ENCODE data around the gene CCDC97.
A peak's percentile ranks its signal among the peaks of the same experiment; 100 is the strongest.

The CCDC97 gene

DNA sequence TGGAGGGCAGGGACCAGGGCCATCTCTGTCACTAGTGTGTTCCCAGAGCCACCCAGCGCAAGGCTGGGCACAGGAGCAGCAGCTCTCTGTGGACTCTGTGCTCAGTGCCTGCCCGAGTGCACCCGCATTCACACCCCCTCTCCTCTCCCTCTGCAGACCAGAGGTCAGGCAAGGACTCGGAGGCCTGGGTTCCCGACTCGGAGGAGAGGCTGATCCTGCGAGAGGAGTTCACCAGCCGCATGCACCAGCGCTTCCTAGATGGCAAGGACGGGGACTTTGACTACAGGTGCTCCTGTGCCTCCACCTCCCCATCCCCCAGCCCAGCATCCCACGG, 10.2 kb downstream of the CCDC97 start:
- DNase-seq (ENCODE audit: low spot score) = no peak

- no peak for DNase-seq (ENCODE audit: low spot score)
Measured at GRCh38 chr19:41320568-41320967, 10.6 kb downstream of the CCDC97 start.

DNA sequence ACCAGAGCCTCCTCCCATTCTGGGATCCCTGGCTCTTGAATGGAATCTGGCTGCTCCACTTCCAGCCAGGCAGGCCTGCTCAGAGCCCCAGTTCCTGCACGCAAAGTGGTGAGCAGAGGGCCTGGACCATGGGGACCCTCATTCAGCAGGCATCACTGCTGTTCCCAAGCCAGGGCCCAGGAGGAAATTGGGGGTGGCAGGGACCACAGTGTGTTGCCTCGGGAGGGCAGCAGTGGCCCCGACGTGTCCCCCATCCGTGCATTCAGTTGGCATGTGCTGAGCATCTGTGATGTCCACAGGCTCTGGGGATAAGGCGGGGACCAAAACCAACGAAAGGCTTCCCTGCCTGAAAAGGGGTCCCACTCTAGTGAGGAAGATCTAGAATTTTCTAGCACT, 11.2 kb downstream of the CCDC97 start:
- DNase-seq (ENCODE audit: low spot score) = no peak

GRCh38 chr19:41321600-41322270, 11.8 kb downstream of the CCDC97 start:
- no peak for DNase-seq (ENCODE audit: low spot score)

DNA sequence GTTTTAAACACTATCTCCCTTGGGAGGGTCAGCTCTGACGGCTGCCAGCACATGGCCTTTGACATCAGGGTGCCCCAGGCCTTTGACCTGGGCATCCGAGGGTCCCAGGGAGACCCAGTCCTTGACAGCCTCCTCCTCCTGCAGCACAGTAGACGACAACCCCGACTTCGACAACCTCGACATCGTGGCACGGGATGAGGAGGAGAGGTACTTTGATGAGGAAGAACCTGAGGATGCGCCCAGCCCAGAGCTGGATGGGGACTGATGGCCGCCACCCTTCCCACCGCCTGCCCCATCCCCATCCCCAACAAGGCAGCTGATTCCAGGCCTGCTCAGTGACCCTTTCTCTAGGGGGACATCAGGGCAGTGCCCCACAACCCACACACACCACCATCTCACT, 12.5 kb downstream of the CCDC97 start:
- DNase-seq (ENCODE audit: low spot score) = no peak

- DNase-seq (ENCODE audit: low spot score) = no peak
Measured at GRCh38 chr19:41323023-41323422, 13.1 kb downstream of the CCDC97 start.

DNA sequence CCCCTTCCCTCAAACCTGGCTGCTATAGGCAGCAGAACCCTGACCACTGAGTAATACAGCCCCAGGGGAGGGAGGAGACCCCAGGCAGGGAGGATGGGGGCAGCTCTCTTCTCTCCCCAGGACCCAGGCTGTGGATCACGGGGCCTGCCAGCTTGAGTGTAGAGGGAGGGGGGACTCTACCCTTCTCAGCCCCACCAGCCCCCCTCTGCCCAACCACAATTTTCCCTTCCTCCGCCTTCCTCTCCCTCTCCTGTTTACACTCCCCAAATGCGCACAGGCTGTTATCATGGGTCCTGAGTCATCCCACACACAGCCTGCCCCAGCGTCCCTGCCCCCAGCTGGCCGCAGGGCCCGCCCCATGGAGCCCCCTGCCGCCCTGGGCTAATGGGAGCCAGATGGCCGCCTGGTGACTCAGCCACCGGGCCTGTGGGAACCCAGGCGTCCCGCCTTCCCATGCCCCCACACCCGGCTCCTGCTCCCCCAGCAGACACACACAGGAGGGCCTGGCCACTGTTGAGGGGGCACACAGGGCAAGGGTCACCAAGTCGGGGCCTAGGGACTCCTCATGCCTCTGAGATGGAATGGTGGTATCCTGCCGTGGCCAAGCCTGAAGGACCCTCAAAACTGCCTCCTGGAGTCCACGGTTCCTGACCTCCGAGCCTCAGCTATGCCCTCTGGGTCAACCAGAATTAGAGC, 13.6 kb downstream of the CCDC97 start:
- DNase-seq (ENCODE audit: low spot score) = no peak

DNA sequence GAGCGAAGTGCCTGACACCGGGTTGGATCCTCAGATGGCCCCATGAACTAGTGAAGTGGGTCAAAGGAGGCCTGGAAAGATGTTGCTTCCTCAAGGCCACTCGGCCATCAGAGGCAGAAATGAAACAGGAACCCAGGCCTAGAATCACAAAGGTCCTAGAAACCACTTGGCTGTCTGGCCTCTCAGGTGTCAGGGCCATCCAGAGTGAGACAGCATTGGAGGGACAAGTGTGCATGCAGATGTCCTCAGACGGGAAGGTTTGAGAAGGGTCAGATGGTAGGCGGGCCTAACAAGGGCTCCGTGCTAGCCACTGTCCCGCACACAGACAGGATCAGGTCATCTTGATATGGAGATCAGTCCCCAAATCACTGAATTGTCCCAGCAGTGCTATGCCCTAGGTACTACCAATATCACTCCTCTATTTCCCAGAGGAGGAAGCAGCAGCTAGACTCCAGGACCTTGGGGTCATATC, 14.3 kb downstream of the CCDC97 start:
- DNase-seq (ENCODE audit: low spot score) = no peak

DNA sequence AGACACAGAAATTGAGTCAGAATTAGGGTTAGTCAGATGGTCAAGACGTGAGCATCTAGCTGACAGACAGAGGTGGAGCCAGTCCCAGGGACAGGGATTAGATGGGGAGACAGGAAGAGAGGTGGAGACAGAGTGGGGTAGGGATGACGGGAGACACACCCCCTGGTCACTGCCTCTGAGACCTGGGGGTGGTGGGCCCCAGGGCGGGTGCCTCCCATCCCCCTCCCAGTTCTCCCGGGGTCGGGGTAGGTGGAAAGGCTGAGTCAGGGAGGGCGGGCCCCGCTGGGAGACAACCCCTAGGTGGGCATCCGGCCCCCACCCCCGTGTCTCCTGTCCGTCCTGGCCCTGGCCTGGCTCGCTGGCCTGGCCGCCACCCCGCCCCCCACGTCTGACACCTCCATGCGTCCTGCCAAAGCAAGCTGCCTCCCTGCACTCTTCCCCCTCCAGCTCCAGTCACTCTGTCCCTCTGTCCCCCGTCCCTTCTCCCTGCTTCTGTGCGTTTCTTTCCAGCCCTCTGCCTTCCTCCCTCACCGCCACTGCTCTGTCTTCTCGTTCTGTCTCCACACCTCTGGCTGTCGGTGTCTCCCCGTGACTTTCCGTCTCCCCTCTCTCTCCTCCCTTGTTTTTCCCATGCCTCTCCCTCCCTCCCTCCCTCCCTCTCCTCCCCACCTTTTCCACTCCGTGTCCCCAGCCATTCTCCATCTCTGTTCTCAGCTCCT, 15.1 kb downstream of the CCDC97 start:
- no peak for DNase-seq (ENCODE audit: low spot score)

- DNase-seq (ENCODE audit: low spot score) = no peak
Measured at GRCh38 chr19:41325640-41325946, 15.6 kb downstream of the CCDC97 start.

DNA sequence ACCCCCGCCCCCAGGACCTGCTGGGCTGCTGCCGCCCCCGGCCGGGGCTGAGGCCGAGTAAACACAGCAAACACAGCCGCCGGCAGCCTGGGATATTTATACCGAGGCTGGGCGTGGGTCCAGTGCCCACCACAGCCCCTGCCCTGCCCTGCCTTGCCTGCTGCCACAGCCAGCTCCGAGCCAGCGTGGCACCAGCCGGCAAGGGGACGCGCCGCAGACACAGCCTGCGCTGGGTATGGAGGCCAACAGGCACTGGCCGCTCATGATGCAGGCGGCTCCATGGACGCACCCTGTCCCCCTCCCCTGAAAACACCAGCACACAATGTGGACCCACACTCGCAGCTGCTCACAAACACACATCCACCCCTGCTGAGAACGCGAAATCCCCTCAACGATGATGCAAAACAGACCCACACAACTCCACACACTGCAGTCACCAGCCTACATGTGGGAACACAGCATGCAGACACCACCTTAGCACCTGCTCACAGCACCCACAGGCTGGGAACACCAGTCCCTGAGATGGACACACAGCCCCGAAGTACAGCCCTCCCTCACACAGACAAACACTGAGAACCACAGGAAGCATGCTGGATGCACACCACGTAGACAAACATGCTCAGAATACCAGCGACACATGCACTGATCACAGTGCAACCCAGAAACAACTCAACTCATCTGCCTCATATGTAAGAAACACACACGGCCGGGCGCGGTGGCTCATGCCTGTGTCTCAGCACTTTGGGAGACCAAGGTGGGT, 16.2 kb downstream of the CCDC97 start:
- no peak for DNase-seq (ENCODE audit: low spot score)

DNA sequence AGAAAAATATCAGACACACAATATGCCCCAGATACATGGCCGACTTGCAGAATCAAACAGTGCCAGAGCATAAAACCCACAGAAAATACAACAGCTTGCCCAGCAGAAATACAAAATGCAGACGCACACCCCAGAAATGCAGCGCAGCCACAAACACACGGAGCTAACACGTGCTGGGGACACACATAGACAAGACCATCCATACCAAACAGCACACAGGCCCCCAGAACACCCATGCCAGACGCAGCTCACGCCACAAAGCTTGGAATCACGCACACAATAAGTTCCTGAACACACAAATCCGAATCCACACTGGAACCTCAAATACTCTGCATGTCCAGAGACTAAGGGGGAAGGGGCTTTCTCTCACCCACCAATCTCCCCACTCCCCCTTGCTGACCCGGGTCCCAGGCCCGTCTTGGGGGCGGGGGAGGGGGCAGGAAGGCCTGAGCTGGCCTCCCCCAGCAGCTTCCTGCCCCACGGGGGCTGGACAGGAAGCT, 17.2 kb downstream of the CCDC97 start:
- DNase-seq (ENCODE audit: low spot score) = no peak

- DNase-seq (ENCODE audit: low spot score) = peak; percentile 50
Measured at GRCh38 chr19:41327576-41328156, 17.7 kb downstream of the CCDC97 start.

DNA sequence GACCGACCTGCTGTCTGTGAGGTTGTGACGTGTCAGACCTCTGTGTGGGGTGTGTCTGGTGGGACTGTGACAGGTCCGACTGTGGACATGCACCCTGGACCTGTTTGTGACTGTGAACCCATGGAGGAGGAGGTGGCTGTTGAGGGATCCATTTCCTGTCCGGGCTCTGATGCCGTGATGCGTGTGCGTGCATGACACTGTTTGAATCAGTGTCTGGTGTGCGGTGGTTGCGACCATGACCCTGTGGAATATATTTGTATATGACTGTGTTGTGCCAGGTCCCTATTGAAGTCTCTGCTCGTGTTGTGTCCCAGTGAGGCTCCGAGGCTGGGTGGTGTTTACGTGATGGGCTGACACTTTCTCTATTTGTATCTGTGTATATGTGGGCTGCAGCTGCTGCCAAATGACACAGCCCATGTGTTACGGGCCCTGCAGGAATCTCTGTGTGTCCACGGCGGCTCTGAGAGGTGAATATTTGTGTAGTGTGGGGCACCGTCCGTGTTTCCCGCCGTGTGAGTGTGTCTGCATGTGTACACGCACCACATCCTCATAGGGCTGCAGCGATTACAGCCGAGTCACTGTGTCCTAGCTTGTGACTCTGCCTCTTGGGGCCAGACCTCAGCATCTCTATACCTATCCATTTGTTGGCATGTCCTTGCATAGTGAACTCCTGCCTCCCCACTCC, 18.3 kb downstream of the CCDC97 start:
- DNase-seq (ENCODE audit: low spot score) = no peak

DNA sequence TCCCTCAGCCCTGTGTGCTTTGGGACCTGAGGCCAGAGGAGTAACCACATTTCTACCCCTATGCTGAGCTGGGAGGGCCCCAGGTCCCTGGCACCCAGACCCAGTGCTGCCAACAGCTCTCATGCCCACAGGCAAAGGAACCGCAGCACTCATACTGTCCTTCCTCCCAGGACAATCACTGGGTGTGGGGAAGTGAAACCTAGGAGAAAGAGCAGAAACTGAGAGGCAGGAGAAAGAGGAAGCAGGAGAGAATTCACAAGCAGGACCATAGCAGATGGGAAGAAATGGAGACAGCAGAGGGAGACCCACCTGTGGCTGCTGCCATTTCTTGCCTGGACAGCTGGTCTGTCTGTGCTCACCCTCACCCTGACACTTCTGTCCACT, 18.9 kb downstream of the CCDC97 start:
- no peak for DNase-seq (ENCODE audit: low spot score)

- no peak for DNase-seq (ENCODE audit: low spot score)
Measured at GRCh38 chr19:41330481-41330880, 20.5 kb downstream of the CCDC97 start.

DNA sequence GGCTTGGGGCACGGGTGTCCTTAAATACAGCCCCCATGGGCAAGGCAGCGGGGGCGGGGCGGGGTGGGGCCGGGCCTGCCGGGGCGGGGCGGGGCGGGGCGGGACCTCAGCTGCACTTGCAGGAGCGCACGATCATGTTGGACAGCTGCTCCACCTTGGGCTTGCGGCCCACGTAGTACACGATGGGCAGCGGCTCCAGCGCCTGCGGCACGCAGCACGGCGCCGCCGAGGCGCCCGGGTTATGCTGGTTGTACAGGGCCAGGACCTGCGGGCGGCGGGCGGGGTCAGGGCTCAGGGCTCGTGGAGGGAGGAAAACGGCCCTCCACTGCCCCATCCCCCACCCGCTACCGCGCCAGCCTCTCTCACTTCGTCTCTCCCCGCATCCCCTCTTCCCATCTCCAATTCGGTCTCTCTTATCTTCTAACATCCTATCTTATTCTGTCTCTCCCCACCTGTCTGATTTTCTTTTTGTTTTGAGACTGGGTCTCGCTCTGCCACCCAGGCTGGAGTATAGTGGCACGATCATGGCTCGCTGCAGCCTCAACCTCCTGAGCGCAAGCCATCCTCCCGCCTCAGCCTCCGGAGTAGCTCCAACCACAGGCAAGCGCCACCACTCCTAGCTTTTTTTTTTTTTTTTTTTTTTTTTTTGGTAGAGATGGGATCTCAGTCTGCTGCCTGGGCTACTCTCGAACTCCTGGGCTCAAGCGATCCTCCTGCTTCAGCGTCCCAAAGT, 21.1 kb downstream of the CCDC97 start:
- DNase-seq (ENCODE audit: low spot score) = no peak

GRCh38 chr19:41332000-41332399, 22.0 kb downstream of the CCDC97 start:
- no peak for DNase-seq (ENCODE audit: low spot score)

DNA sequence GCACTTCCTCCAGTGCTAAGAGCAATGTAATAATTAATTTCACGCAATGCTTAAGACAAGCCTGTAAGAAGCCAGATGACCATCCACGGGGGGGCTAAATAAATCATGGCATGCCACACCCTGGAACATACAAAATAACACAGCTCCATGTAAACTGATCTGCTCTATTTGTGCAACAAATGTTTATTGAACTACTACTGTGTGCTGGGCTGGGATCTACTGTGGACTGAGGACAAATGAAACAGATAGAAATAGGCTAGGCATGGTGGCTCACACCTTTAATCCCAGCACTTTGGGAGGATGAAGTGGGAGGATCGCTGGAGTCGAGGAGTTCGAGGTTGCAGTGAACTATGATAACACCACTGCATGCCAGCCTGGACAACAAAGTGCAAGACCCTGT, 22.5 kb downstream of the CCDC97 start:
- DNase-seq (ENCODE audit: low spot score) = no peak

DNA sequence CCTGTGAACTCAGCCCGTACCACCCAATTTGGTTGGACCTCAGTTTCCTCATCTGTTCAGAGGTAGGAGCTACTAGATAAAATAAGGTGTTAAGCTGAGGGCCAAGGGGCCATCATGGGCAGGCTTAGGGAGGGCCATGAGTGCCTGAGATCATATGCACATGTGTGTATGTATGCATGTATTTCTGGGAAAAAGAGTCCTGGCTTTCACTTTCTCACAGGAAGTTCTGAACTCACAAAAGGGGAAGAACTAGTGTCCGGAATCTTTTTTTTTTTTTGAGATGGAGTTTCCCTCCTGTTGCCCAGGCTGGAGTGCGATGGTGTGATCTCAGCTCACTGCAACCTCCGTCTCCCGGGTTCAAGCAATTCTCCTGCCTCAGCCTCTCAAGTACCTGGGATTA, 24.8 kb downstream of the CCDC97 start:
- DNase-seq (ENCODE audit: low spot score) = no peak

GRCh38 chr19:41335467-41335866, 25.5 kb downstream of the CCDC97 start:
- DNase-seq (ENCODE audit: low spot score) = no peak

Measured in LoVo (cell line).